ENCODE results near the gene FAM184B.
"Not testable (repeated sequence)": the region's sequence is repeated elsewhere in the genome, so short reads cannot be mapped to it uniquely, and the experiment has no call there.

FAM184B gene

DNA sequence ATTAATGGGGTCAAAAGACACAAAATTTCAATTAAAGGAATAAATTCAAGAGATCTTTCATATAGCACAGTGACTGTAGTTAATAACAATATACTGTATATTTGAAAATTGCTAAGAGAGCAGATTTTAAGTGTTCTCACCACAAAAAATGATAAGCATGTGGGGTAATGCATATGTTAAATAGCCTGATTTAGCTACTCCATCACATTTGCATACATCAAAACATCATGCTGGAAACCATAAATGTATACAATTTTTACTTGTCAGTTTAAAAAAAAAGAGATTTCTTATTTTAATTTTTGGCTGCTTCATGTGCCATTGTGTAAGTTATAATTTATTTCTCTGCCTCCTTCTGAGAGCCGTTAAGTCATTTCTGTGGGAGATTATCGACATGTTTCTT, 65.9 kb downstream of the FAM184B start:
- DNase-seq: no peak

DNA sequence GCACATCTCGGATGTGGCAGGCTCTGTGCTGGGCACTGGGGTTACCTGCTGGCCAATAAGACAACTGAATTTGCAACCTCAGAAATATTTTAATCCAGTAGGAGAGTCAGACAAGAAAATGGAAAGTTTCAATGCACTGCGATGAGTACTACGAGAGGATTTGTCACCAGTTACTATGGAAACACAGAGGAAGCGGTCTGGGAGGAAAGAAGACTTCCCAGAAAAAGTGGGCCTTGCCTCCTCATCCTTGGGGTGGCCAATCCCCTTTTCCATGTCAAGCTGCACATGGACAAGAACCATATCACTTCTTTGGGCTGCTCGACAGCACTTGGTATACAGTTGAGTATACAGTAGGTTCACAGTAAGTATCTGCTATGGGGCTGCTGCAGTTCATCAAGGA, 67.6 kb downstream of the FAM184B start:
- DNase-seq: no peak

DNA sequence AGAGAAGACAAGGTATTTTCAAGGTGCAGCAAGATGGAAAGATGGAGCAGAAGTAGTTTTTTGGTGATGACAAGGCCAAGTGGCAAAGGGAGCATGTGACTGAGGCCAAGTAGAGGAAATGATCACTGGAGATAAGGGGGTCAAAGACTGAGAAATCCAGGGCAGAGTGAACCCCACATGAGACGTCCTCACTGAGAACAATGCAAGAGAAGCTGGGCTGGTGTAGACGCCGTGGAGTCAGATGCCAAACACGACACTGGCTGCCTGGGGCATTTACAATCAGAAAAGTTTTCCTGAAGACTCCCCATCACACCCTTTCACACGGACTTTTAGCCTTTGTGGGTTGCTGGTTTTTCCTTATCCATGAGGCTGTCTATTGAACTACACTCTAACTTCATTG, 69.3 kb downstream of the FAM184B start:
- DNase-seq: no peak

DNA sequence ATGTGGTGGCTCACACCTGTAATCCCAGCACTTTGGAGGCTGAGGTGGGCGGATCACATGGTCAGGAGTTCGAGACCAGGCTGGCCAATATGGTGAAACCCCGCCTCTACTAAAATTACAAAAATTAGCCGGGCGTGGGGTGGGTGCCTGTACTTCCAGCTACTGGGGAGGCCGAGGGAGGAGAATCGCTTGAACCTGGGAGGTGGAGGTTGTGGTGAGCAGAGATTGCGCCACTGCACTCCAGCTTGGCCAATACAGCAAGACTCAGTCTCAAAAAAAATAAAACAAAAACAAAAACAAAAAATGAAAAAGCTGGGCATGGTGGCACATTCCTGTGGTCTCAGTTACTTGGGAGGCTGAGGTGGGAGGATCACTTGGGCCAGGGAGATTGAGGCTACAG, 70.2 kb downstream of the FAM184B start:
- not testable (repeated sequence) for DNase-seq

DNA sequence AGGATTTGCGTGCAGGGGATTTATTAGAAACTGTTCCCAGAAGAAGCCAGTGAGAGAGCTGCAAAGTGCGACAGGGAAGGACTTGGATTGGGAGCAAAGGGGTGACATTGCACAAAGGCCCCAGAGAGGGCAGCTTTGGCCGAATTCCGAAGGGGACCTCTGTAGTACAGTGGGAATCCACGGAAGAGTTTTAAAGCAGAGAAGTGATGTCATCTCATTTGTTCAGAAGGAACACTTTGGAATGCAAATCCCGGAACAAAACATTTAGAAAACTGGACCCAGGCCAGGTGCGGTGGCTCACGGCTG, 71.7 kb downstream of the FAM184B start:
- DNase-seq: no peak

DNA sequence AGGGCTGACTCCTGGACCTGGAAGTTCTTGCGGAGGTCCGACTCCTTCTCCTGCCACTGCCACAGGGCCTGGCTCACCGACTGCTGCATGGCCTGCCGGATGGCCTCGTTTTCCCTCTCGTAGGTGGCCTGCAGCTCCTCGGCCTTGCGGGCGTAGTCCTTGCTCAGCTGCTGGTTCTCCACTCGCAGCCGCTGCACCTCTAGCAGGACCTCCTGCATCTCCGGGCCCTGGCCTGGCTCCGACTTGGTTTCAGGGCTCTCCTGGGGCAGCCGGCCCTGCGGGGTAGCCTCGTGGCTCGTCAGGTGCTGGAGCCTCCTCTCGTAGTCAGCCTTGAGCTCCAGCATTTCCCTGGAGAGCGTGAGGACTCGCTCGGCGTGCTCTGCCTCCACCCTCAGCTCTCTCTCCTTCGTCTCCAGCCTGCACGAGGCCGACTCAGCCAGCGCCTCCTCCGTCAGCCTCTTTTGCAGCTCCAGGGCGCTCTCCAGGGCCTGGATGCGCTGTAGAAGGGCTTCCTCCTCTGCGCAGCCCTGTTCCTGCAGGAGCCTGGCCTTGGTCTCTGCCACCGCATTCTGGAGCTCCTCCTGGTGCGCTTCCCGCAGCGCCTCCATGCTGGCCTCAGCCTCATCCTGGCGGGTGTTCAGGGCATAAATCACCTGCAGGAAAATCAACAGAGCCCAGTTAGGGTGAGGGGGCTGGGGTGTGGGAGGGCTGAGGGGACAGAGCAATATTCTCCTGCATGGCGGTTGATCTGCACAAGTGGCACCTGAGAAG, 72.2 kb downstream of the FAM184B start:
- no peak for DNase-seq

DNA sequence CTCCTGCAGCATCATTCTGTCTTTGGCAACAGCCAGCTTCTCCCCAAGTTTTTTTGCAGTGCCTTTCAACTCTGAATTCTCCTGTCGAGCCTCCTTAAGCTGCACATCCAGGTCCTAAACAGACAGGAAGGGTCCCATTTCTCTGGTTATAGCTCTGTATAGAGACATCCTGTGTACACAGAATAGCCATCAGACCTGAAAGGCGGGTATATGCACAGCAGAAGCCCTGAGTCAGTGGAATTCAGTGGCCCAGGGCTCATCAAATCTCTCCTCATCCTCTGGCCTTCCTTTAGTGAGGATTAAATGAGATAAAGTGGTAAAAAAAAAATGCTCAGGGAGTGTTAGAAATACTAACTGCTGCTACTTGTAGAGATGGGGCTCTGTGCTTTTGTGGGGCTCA, 73.8 kb downstream of the FAM184B start:
- DNase-seq: no peak

DNA sequence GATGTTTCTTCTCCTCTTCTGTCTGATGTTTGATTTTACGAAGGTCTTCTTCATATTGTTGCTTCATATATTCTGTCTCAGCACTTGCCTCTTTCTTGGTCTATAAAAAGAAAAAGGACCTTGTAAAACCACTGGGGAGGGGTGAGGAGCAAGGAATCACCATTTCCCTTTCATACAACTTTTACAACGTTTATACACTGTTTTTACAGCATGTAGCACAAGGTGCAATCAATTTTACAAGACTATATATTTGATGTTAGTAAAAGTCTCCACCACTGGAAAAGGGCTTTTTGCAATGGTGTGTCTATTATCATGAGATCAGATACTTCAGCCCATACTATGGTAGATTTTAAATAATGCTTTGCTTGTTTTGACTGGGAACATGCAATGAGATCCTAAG, 76.3 kb downstream of the FAM184B start:
- DNase-seq: no peak

DNA sequence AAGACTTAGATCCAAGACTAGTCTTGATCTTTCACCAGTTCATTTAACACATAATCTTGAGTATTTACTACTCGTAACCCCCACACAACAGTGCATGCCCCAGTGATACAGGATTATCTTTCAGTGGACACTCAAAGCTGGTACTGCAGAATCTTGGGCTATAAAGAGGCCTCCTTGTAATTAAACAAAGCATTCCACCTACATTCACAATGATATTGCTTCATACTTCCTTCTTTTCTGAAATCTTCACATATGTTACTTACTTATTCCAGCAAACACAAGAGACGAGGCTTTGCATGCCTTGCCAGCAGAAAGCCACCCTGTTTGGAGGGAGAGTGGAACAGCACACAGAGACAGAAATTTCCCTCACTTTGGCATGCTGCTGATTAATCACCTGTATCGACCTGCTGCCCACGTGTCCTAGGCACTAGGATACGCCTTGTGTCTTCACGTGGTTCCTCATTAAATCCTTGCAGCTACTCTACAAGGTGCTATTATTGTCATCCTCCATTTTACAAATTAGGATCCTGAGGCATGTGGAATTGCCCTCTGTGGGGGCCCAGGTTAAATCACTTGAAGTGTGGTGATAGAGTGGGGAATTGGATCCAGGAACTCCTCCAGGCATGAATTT, 77.3 kb downstream of the FAM184B start:
- no peak for DNase-seq

DNA sequence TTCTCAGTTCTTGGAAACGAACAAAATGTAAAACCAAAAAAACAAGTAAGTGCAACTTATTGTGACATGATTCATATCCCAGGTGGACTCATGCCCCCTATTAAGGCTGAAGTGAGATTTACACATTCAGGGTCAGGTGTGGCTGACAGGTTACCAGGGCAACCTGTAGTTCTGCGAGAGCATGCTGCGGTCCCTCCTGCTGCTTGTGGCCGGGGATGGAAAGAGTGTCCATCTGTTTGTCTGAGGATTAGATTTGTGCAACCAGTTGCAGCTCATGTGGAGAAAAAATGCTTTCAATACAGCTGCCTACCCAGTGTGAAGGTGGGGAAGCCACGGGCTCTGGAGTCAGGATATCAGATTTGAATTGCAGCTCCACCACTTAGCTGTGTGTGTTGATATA, 78.8 kb downstream of the FAM184B start:
- no peak for DNase-seq

DNA sequence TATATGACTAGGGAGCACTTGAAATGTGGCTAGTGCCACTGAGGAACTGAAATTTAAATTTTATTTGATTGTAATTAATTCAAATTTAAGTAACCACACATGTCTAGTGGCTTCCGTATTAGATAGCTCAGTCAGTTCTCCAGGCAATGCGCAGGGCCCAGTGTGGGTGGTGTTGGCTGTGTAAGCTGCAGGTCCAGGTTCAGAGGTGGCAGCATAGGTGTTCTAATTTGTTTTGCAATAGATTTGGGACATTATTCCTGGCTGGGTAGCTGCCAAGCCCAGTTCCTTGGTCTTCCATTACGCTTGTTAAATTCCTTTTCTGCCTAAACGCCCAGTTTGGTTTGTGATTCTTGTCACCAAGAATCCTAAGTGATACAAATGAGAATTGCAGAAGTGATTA, 79.5 kb downstream of the FAM184B start:
- no peak for DNase-seq

DNA sequence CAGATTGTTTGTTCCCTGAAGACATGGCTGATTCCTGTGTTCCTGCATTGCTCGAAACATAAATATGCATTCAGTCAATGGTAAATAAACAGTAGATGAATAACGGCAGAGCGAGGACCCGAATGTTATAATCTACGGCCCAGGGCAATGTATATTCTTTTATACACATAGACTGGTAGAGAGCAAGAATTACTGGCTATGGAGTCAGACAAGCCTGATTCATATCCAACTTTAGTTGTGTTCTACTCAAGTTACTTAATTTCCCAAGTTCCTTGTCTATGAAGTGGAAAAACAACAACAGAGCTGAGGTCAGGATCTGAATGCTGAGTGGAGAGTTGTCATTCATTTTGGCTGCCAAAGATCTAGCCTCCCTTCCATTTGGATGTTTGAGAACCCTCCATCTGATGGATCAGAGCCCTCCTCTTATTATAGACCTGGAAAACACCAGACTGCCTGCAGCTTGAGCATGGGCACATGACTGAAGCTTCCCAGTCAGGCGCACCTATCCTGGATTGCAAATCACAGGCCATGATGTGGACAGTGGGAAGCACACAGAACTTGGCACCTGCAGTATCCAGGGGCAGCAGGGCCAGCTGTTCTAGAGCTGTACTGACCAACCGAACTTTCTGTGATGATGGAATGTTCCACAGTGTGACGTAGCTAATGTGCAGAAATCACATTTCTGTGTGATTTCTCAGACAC, 80.1 kb downstream of the FAM184B start:
- no peak for DNase-seq

DNA sequence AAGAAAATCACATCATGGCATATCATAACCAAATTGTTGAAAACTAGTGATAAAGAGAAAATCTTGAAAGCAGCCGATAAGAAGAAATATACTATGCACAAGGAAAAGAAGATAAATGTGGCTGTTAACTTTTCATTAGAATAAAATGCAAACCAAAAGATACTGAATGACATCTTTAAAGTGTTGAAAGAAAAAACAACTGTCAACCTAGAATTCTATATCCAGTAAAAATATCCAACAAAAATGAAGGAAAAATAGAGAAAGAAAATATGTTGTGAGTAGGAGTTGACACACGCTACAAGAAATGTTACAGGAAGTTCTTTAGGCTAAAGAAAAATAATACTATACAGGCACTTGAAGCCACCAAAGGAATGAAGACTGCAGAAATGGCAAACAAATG, 82.0 kb downstream of the FAM184B start:
- DNase-seq: no peak

DNA sequence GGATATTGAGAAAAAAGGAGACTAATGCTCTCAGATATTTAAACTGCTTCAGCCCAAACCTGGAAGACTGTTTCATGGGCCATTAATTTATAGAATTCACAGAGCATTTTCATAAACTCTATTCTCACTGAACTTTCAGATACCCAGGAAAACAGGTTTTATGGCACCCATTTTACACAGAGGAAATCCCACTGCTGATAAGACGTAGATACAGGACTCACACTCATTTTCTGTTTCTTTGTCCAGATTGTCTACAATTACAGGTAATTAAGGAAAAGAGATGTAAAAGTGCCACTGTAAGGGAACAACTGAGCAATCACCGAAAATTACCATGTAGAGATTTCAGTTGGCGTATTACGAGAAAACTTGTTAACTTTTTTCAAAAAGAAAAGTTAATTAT, 83.3 kb downstream of the FAM184B start:
- no peak for DNase-seq

DNA sequence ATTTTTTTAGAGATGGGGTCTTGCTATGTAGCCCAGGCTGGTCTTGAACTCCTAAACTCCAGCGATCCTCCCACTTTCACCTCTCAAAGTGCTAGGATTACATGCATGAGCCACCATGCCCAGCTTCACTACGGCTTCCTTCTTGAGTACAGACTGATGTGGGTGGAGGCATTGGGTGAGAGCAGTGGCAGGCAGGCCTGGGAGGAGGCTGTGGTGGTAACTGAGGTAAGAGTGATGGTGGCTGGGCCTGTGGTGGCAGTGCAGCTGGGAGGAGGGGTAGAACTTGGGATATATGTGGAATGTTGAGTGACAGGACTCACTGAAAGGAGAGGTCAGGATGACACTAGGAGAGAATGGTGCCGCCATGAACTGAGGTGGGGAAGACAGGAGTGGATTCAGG, 86.1 kb downstream of the FAM184B start:
- no peak for DNase-seq

DNA sequence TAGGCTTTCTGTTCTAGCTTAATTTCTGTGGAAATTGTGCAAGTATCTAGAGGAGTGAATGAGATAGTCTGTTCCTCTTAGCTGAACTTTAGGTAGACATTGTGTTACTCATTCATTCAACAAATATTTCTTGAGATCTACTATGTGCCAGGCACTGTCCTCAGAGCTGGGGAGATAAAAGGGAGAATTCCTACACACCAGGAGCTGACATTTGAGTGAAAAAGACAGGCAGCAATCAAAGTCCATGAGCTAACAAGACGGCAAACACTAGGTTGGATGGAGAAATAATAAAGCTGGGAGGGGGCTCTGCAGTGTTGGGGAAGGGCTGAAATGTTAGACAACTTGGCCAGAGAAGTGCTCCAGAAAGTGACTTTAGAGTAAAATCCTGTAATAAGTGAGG, 86.9 kb downstream of the FAM184B start:
- no peak for DNase-seq

DNA sequence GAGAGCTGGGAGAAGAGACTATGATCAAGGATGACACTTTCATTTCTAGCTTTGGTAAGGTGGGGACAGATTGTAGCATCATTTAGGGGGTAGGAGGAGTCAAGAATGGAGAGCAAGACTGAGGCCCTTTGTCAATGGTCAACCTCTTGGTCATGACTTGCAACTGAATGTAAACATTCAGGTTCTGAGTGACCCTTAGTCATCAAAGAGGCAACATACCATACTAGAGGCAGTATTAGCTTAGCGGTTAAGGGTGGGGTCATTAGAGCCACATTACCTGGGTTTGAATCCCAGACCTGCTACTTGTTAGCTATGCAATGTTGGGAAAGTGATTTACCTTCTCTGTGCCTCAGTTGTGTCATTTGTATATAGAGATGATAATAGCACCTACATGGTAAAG, 90.5 kb downstream of the FAM184B start:
- no peak for DNase-seq

DNA sequence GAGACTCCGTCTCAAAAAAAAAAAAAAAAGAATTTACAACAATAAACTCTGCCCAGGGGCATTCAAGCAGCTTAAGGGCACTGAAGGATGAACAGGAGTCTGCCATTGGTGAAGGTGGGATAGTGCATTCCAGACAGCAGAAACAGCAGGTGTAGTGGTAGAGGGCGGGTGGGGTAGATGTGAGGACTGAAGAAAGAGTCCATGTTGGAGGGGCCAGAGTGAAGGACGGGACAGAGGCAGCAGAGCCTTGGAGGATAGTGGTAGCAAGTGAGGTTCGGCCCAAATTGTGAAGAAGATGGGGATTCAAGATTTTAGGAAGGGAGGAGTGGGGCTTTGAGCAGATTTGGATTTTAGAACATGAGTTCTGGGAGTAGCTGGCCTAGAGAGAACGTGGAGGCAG, 91.3 kb downstream of the FAM184B start:
- DNase-seq: no peak

DNA sequence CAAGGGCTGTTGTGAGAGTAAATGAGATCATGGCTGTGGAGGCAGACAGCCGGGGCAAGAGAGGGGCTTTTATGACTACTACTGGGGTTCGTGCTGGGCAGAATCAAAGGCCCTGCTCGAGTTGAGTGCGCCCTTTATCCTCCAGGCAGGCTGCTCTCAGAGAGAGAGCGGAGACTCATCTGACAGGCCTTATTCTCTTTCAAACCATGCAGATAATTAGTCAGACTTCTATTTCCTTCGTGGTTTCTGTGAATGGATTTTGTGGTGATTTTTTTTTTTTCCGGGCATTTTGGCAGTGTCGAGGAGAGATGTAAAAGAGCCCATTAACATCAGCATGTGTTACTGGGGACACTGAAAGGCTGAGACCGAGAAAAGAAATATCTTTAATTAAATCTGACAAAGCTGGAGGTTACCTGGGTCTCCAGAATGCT, 93.4 kb downstream of the FAM184B start:
- no peak for DNase-seq

DNA sequence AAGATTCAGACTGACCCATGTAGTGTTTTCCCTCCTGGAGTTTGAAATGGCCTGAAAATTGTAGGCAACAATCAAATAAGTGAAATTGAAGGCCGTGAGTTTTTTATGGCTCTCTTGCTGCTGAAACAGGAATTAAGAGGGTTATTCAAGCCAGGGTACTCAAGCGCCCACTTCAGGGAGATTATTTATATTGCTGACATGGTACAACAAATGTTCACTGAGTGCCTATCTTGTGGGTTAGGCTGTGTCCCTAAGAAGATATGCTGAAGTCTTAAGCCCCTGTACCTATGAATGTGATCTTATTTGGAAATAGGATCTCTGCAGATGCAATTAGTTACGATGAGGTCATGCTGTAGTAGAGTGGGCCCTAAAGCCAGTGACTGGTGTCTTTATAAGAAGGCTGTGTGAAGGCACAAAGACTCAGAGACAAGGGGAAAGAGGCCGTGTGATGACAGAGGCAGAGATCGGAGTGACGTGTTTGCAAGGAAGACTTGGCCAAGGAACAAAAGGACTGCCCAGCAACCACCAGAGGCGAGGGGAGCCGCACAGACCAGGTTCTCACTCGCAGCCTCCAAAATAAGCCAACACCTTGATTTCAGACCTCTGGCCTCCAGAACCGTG, 94.1 kb downstream of the FAM184B start:
- DNase-seq: no peak

DNA sequence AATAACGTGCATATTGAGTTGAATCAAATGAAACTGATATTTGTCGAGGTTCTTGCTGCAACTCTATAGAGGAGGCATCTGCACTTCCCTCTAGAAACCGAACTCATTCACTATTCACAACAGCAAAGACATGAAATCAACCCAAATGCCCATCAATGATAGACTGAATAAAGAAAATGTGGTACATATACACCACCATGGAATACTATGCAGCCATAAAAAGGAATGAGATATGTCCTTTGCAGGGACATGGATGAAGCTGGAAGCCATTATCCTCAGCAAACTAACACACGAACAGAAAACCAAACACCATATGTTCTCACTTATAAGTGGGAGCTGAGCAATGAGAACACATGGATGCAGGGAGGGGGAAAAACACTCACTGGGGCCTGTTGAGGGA, 96.8 kb downstream of the FAM184B start:
- not testable (repeated sequence) for DNase-seq

DNA sequence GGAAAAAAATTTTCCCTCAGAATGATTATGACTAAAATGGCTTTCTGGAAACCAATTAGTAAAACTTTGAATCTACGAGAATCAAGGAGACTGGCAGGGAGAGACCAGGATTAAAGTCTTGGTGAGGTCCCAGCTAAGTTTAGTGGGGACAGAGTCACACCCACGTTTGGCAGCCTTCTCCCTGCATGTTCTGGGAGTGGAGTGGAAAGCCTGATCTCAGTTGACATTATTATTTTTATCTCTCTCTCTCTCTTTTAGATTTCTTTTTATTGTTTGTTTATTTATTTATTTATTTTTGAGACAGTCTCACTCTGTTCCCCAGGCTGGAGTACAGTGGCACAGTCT, 99.2 kb downstream of the FAM184B start:
- DNase-seq: no peak

DNA sequence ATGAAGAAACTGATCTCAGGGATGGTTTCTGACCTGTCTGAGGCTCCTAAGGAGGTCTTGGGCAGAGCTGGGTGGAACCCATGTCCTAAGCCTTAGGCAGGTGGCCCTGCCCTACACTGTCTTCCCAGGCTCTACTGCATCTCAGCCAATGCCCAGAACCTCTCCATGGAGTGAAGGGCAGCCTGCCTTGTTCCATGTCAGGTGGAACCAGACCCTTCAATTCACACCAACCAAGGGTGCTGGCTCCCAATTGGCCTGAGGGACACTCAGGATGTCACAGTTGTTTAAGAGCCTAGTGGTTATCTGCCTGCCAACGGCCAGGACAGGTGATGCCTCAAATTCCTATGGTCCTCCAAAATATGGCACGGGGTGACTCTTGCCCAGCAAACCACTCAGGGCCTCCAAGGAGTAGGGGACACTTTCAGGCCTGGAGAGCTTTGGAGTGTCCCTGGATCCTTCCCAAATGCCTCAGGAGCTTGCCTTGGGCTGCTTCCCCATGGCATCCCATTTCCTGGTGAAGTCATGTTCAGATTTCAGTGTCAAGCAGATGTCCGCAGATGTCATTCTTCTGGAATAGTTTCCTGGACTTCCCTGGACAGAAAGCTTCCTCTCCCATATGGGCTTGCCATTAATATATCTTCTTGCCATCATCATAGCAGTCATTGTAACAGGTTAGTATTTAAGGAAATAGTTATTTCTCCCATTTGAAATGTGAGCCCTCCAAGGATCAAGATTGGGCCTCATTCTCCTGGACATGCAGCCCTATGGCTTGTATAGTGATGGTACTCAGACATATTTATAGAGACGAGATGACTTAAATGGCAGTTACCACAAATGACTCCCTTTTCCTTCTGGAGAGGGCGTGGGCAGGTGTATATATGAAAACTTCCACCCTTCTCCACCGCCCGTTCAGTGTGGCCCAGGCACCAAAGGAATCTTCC, 99.9 kb downstream of the FAM184B start:
- DNase-seq: no peak
